ENCODE data around the gene WDR18.
"Not testable (repeated sequence)": the region's sequence is repeated elsewhere in the genome, so short reads cannot be mapped to it uniquely, and the experiment has no call there.

The WDR18 gene

GRCh38 chr19:1019980-1020867 is 36.1 kb downstream of the WDR18 start:
- DNase-seq (ENCODE audit: low read depth): peak; percentile 31

- DNase-seq (ENCODE audit: low read depth): peak; percentile 97
Measured at GRCh38 chr19:1020868-1021425, 36.8 kb downstream of the WDR18 start, which contains the start of gene TMEM259. Gene TMEM259 (minus strand): TSS chr19:1021123. CDS start chr19:1020996, 127 bp downstream.

- DNase-seq (ENCODE audit: low read depth): not testable (repeated sequence)
Measured at GRCh38 chr19:1023883-1024188, 39.7 kb downstream of the WDR18 start.

GRCh38 chr19:1025080-1025479 is 40.9 kb downstream of the WDR18 start:
- DNase-seq (ENCODE audit: low read depth): not testable (repeated sequence)

- peak; percentile 85 for DNase-seq (ENCODE audit: low read depth)
Measured at GRCh38 chr19:1025960-1026782, 42.0 kb downstream of the WDR18 start, which contains the start of gene CNN2. Gene CNN2 (plus strand): TSS chr19:1026608. CDS start chr19:1026662, 54 bp downstream.

GRCh38 chr19:1026783-1027649 is 42.9 kb downstream of the WDR18 start:
- peak; percentile 47 for DNase-seq (ENCODE audit: low read depth)

GRCh38 chr19:1027650-1028061 is 43.5 kb downstream of the WDR18 start:
- peak; percentile 21 for DNase-seq (ENCODE audit: low read depth)

- peak; percentile 98 for DNase-seq (ENCODE audit: low read depth)
Measured at GRCh38 chr19:1028062-1028926, 44.1 kb downstream of the WDR18 start.

- DNase-seq (ENCODE audit: low read depth): no peak
Measured at GRCh38 chr19:1032264-1032867, 48.2 kb downstream of the WDR18 start.

- no peak for DNase-seq (ENCODE audit: low read depth)
Measured at GRCh38 chr19:1035998-1036621, 52.0 kb downstream of the WDR18 start.

GRCh38 chr19:1037621-1038064 is 53.5 kb downstream of the WDR18 start:
- DNase-seq (ENCODE audit: low read depth): no peak

- DNase-seq (ENCODE audit: low read depth): peak; percentile 56
Measured at GRCh38 chr19:1038978-1039645, 55.0 kb downstream of the WDR18 start.

- DNase-seq (ENCODE audit: low read depth): peak; percentile 97
Measured at GRCh38 chr19:1039646-1040475, 55.7 kb downstream of the WDR18 start, which contains the start of gene ABCA7. Gene ABCA7 (plus strand): TSS chr19:1040107. CDS start chr19:1041362, 1,255 bp downstream.

- DNase-seq (ENCODE audit: low read depth): peak; percentile 94
Measured at GRCh38 chr19:1040476-1041271, 56.5 kb downstream of the WDR18 start.

GRCh38 chr19:1041272-1041834 is 57.2 kb downstream of the WDR18 start:
- no peak for DNase-seq (ENCODE audit: low read depth)

GRCh38 chr19:1041835-1042685 is 57.9 kb downstream of the WDR18 start:
- no peak for DNase-seq (ENCODE audit: low read depth)
